ENCODE measurements around the gene ABCC9. TPM values are rescaled to one million over a fixed set of nuclear protein-coding genes. Genes with fewer than 3 reads are reported as not detected.

ABCC9 gene
- total RNA-seq, 1 donor from 2014 or later: 24.6 TPM

DNA sequence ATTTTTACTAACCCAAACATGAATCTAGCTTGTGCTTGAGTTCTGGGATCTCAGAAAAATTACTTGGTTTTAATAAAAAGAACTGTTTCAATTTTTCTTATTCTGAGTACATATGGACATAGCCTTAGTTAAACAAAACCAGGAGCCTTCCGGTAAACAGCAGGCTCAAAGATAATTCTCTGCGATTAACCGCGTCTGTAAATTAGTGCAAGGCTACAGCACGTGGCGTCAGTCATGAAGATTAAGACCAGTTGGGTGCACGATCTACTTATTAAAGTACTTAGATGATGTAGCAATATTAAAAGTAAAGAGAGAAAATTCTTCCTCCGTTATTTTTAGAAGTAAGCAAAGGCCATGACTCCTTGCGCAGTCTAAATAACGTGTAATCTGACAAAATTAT is 167.4 kb downstream of the ABCC9 start:
- intact Hi-C loops (cut with DNase I): loop anchor here (10.0 kb wide), 1 partner anchor 61 kb away; no protein-coding TSS in a partner anchor
- Histone ChIP-seq H3K27ac (peak overlapping the region; percentile 82), H3K27me3 (no peaks in the 10 kb centered on the region), H3K36me3 (no peaks in the 10 kb centered on the region), H3K9me3 (no peaks in the 10 kb centered on the region), H3K4me3 (peak overlapping the region; percentile 60 to 72), H3K4me1 (peaks cover 7% of the 10 kb centered on the region)
- no peak for DNase-seq (ENCODE audit: extremely low spot score in 2 of 2)
- no peak for TF ChIP-seq POLR2A (IDR thresholded peaks at IDR 0.05)
- TF ChIP-seq POLR2AphosphoS5 (IDR thresholded peaks at IDR 0.05; ENCODE audit: insufficient read depth in 1 of 2, low read depth in 1 of 2): no peak
- TF ChIP-seq, protein P1, sequence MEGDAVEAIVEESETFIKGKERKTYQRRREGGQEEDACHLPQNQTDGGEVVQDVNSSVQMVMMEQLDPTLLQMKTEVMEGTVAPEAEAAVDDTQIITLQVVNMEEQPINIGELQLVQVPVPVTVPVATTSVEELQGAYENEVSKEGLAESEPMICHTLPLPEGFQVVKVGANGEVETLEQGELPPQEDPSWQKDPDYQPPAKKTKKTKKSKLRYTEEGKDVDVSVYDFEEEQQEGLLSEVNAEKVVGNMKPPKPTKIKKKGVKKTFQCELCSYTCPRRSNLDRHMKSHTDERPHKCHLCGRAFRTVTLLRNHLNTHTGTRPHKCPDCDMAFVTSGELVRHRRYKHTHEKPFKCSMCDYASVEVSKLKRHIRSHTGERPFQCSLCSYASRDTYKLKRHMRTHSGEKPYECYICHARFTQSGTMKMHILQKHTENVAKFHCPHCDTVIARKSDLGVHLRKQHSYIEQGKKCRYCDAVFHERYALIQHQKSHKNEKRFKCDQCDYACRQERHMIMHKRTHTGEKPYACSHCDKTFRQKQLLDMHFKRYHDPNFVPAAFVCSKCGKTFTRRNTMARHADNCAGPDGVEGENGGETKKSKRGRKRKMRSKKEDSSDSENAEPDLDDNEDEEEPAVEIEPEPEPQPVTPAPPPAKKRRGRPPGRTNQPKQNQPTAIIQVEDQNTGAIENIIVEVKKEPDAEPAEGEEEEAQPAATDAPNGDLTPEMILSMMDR (IDR thresholded peaks at IDR 0.05): no peak

DNA sequence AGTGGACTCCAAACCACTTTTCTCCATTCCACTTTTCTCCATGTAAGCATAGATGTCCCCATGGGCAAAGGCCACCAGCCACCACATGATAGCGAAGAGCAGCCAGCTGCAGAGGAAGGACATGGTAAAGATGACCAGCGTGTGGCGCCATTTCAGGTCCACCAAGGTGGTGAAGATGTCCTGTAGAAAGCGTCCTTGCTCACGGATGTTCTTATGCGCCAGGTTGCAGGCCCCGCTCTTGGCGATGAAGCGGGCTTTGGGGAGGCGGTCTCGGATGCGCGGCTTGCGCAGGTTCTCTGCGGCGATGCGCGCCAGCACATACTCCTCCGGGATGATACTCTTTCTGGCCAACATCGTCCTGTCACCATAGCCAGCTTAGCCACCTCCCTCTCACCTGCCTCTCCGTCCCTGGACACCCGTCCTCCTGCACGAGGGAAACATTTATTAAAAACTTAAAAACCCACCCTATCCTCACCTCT is 167.9 kb downstream of the ABCC9 start:
- Histone ChIP-seq H3K36me3 (no peaks in the 10 kb centered on the region), H3K4me1 (peaks cover 7% of the 10 kb centered on the region), H3K9me3 (no peaks in the 10 kb centered on the region), H3K27me3 (no peaks in the 10 kb centered on the region), H3K27ac (peak overlapping the region; percentile 82), H3K4me3 (peak overlapping the region; percentile 60 to 72)
- DNase-seq (ENCODE audit: extremely low spot score in 2 of 2): no peak
- TF ChIP-seq POLR2A (IDR thresholded peaks at IDR 0.05): no peak
- TF ChIP-seq, protein P1 (IDR thresholded peaks at IDR 0.05): no peak
- peak in 1 of 2 donors; percentile 55 for TF ChIP-seq POLR2AphosphoS5 (IDR thresholded peaks at IDR 0.05; ENCODE audit: insufficient read depth in 1 of 2, low read depth in 1 of 2)
- intact Hi-C loops (cut with DNase I): loop anchor here (10.0 kb wide), 1 partner anchor 61 kb away; no protein-coding TSS in a partner anchor

DNA sequence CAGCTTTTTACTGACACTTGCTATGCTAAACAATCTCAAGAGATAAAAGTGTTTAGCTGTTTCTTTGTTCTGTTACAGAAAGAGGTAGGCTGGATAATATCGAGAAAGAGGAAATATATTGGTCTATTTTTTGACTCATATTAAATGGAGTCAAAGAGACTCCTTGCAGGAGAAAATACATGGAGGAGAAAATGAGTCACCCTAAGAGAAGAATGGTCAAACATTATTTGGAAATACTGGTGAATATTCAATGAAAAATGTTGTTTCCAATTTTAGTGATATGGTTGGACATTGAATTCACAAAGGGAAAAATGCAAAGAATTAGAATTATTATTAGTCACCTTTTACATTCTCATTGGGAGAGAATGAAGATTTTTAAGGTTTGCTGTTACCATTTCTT is 169.9 kb downstream of the ABCC9 start:
- H3K9me3 ChIP-seq: no peaks in the 10 kb centered on the region
- H3K4me1 ChIP-seq: peaks cover 7% of the 10 kb centered on the region
- H3K27me3 ChIP-seq: no peaks in the 10 kb centered on the region
- TF ChIP-seq POLR2AphosphoS5 (IDR thresholded peaks at IDR 0.05; ENCODE audit: insufficient read depth in 1 of 2, low read depth in 1 of 2): no peak
- TF ChIP-seq, protein P1 (IDR thresholded peaks at IDR 0.05): no peak
- TF ChIP-seq POLR2A (IDR thresholded peaks at IDR 0.05): no peak
- H3K4me3 ChIP-seq: no peak overlapping the region
- intact Hi-C loops (cut with DNase I): loop anchor here (10.0 kb wide), 1 partner anchor 63 kb away; no protein-coding TSS in a partner anchor
- DNase-seq (ENCODE audit: extremely low spot score in 2 of 2): no peak
- H3K27ac ChIP-seq: no peak overlapping the region
- H3K36me3 ChIP-seq: no peaks in the 10 kb centered on the region

DNA sequence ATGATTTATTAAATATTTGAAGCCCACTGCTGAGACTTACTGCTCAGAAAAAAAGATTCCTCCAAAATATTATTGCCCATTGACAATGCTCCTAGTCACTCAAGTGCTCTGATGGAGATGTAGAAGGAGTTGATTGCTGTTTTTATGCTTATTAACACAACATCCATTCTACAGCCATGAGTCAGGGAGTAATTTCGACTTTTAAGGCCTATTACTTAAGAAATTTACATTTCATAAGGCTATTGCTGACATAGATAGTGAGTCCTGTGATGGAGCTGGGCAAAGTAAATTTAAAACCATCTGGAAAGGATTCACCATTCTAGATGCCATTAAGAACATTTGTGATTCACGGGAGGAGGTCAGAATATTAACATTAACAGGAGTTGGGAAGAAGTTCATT is 171.9 kb downstream of the ABCC9 start:
- peaks cover 0 to 9% of the 10 kb centered on the region in 2 donors for H3K36me3 ChIP-seq
- H3K9me3 ChIP-seq: no peaks in the 10 kb centered on the region
- H3K4me3 ChIP-seq: no peak overlapping the region
- no peaks in the 10 kb centered on the region for H3K4me1 ChIP-seq
- TF ChIP-seq POLR2A (IDR thresholded peaks at IDR 0.05): no peak
- TF ChIP-seq, protein P1 (IDR thresholded peaks at IDR 0.05): no peak
- no peak for TF ChIP-seq POLR2AphosphoS5 (IDR thresholded peaks at IDR 0.05; ENCODE audit: insufficient read depth in 1 of 2, low read depth in 1 of 2)
- DNase-seq (ENCODE audit: extremely low spot score in 2 of 2): no peak
- no peaks in the 10 kb centered on the region for H3K27me3 ChIP-seq
- intact Hi-C loops (cut with DNase I): no loop called here
- no peak overlapping the region for H3K27ac ChIP-seq

DNA sequence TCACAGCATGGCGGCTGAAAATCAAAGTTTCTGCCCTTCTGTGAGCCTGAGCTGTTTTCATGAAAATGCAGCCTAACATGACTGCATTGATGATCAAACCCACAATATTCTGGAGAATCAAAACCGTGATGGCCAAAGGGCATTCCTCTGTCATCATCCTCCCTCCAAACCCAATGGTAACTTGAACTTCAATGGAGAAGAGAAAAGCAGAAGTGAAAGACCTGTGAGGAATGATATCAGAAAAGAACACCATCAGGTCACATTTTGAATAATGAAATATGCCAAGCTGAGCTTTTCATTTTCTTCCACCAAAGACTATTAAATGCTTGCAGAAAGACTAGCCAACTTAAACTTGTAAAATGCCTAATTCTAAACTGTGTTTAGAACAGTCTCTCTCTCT is 174.8 kb downstream of the ABCC9 start:
- intact Hi-C loops (cut with DNase I): no loop called here
- no peak for TF ChIP-seq POLR2AphosphoS5 (IDR thresholded peaks at IDR 0.05; ENCODE audit: insufficient read depth in 1 of 2, low read depth in 1 of 2)
- no peak for TF ChIP-seq POLR2A (IDR thresholded peaks at IDR 0.05)
- TF ChIP-seq, protein P1 (IDR thresholded peaks at IDR 0.05): no peak
- no peaks in the 10 kb centered on the region for H3K27me3 ChIP-seq
- H3K9me3 ChIP-seq: no peaks in the 10 kb centered on the region
- DNase-seq (ENCODE audit: extremely low spot score in 2 of 2): no peak
- H3K36me3 ChIP-seq: peaks cover 0 to 9% of the 10 kb centered on the region in 2 donors
- H3K4me3 ChIP-seq: no peak overlapping the region
- H3K4me1 ChIP-seq: no peaks in the 10 kb centered on the region
- H3K27ac ChIP-seq: no peak overlapping the region
